HepG2 (cell line): Measurements from ENCODE around the gene RNF208. TPM values are rescaled to one million over a fixed set of nuclear protein-coding genes. Genes with fewer than 3 reads are reported as not detected.

ENCODE experiments used
- BRD4 ChIP-seq: sonication (generic); formaldehyde crosslinking; IDR thresholded peaks from 2 replicates; pipeline ENCODE4 v1.4.0; 2020; ENCODE audit warnings: missing genetic modification reagents
- FOXK1 ChIP-seq: sonication (generic); formaldehyde crosslinking; IDR thresholded peaks from 2 replicates; pipeline ENCODE4 v1.4.0; 2020; ENCODE audit warnings: low read depth, missing genetic modification reagents, borderline replicate concordance
- THYN1 ChIP-seq: sonication (generic); formaldehyde crosslinking; IDR thresholded peaks from 2 replicates; pipeline ENCODE4 v1.8.1; 2023; ENCODE audit warnings: low read depth, mild to moderate bottlenecking, moderate library complexity, missing genetic modification reagents, borderline replicate concordance
- ZFY ChIP-seq: sonication (generic); formaldehyde crosslinking; IDR thresholded peaks from 2 replicates; pipeline ENCODE4 v1.4.0; 2020; ENCODE audit warnings: missing genetic modification reagents
- ZNF296 ChIP-seq: sonication (generic); formaldehyde crosslinking; conservative IDR thresholded peaks from 2 replicates; pipeline ENCODE4 v1.5.0; 2020; ENCODE audit warnings: mild to moderate bottlenecking, missing genetic modification reagents
- ZNF572 ChIP-seq: sonication (generic); formaldehyde crosslinking; IDR thresholded peaks from 2 replicates; pipeline ENCODE4 v1.5.1; 2020; ENCODE audit warnings: mild to moderate bottlenecking, missing genetic modification reagents
- ZNF598 ChIP-seq: sonication (generic); formaldehyde crosslinking; IDR thresholded peaks from 2 replicates; pipeline ENCODE4 v1.5.1; 2020; ENCODE audit warnings: mild to moderate bottlenecking, missing genetic modification reagents, borderline replicate concordance
- polyA plus RNA-seq, 8 experiments: library from polyadenylated mRNA; depleted of rRNA in 3 of 8; stranded (reverse) in 7 of 8; unstranded in 1 of 8; fragments of >200 nt; fragmentation: Illumina TruSeq in 4 of 8; extraction: Trizol in 4 of 8; gene quantifications; 2 replicates each; pipeline versions ENCODE4 v1.2.1 to v1.2.3, GENCODE V29; 2011 to 2016; ENCODE audit warnings: low read depth in 4 of 8, missing spikeins in 1 of 8, mixed read lengths in 1 of 8; ENCODE audit not compliant: insufficient read depth in 1 of 8
- total RNA-seq, 5 experiments: library from RNA; depleted of rRNA; stranded (reverse); fragments of >200 nt; fragmentation: Illumina TruSeq; extraction: Trizol; gene quantifications; 2 replicates each; pipeline ENCODE4 v1.2.3, GENCODE V29; 2016; ENCODE audit warnings: low read depth in 1 of 5
- TF ChIP-seq, protein P1 (sequence below): sonication (generic); formaldehyde crosslinking; IDR thresholded peaks from 2 replicates; pipeline ENCODE4 v1.4.0; 2020; ENCODE audit warnings: missing genetic modification reagents, borderline replicate concordance
- TF ChIP-seq, protein P2 (sequence below), 2 experiments: fragments of 450-650 bp in 1 of 2; sonication (generic) in 1 of 2; formaldehyde crosslinking in 1 of 2; IDR thresholded peaks; 2 replicates each; pipeline versions ENCODE4 v1.6.1 to v1.8.0; 2016 to 2022; ENCODE audit warnings: antibody characterized with exemption in 1 of 2, mild to moderate bottlenecking in 1 of 2, missing genetic modification reagents in 1 of 2
- TF ChIP-seq, protein P3 (sequence below): sonication (generic); formaldehyde crosslinking; IDR thresholded peaks from 2 replicates; pipeline ENCODE4 v1.5.0; 2020; ENCODE audit warnings: missing genetic modification reagents

The RNF208 gene
- total and polyA plus RNA-seq, 2 of the 13 experiments (the other 11 are each of a cell fraction or from before 2014, with no cell fraction given), result 1.6 to 2.1 TPM

DNA sequence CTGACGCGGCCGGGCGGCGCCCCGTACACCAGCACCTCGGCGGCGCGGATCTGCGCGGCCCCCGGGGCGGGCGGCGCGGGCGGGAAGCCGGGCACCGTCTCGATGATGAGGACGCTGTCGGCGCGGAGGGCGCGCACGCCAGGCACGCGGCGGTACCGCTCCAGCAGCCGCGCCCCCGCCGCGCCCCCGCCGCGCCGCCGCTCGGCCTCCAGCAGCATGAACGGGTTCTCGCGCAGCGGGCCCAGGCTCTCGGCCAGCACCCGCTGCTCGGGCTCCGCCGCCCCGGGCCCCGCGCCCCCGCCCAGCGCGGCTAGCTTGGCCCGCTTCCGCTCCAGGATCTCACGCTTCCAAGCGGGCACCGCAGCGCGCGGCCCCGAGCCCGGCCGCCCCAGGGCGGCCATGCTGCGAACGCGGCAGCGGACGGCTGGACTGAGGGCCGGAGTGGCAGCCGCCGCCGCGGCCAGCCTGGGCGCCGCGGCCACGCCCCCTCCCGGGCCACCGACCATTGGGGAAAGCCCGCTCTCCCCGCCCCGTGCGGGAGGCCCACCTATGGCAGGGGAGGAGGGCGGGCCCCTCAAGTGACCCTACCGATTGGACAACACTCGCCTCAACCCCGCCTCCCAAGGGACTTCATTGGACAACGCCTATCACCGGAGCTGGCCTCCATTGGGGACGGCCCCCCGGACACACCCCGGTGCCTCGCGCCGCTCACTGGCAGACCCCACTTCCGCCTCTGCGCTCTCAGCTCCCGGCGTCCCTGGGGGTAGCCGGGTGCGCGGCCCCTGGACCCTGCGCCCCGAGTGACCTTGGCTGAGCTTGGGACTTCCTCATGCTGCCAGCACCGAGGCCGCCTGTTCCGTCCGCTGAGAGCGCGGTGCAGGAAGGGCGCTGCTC is 21.5 kb downstream of the RNF208 start, which contains the start of gene TPRN (continued):
- TF ChIP-seq, protein P1, sequence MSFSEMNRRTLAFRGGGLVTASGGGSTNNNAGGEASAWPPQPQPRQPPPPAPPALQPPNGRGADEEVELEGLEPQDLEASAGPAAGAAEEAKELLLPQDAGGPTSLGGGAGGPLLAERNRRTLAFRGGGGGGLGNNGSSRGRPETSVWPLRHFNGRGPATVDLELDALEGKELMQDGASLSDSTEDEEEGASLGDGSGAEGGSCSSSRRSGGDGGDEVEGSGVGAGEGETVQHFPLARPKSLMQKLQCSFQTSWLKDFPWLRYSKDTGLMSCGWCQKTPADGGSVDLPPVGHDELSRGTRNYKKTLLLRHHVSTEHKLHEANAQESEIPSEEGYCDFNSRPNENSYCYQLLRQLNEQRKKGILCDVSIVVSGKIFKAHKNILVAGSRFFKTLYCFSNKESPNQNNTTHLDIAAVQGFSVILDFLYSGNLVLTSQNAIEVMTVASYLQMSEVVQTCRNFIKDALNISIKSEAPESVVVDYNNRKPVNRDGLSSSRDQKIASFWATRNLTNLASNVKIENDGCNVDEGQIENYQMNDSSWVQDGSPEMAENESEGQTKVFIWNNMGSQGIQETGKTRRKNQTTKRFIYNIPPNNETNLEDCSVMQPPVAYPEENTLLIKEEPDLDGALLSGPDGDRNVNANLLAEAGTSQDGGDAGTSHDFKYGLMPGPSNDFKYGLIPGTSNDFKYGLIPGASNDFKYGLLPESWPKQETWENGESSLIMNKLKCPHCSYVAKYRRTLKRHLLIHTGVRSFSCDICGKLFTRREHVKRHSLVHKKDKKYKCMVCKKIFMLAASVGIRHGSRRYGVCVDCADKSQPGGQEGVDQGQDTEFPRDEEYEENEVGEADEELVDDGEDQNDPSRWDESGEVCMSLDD (CRISPR knock-in tag), result peak; percentile 54; the same call in 1 of the 2 replicates
- TF ChIP-seq, protein P2, sequence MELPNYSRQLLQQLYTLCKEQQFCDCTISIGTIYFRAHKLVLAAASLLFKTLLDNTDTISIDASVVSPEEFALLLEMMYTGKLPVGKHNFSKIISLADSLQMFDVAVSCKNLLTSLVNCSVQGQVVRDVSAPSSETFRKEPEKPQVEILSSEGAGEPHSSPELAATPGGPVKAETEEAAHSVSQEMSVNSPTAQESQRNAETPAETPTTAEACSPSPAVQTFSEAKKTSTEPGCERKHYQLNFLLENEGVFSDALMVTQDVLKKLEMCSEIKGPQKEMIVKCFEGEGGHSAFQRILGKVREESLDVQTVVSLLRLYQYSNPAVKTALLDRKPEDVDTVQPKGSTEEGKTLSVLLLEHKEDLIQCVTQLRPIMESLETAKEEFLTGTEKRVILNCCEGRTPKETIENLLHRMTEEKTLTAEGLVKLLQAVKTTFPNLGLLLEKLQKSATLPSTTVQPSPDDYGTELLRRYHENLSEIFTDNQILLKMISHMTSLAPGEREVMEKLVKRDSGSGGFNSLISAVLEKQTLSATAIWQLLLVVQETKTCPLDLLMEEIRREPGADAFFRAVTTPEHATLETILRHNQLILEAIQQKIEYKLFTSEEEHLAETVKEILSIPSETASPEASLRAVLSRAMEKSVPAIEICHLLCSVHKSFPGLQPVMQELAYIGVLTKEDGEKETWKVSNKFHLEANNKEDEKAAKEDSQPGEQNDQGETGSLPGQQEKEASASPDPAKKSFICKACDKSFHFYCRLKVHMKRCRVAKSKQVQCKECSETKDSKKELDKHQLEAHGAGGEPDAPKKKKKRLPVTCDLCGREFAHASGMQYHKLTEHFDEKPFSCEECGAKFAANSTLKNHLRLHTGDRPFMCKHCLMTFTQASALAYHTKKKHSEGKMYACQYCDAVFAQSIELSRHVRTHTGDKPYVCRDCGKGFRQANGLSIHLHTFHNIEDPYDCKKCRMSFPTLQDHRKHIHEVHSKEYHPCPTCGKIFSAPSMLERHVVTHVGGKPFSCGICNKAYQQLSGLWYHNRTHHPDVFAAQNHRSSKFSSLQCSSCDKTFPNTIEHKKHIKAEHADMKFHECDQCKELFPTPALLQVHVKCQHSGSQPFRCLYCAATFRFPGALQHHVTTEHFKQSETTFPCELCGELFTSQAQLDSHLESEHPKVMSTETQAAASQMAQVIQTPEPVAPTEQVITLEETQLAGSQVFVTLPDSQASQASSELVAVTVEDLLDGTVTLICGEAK (IDR thresholded peaks at IDR 0.05), result no peak
- TF ChIP-seq, protein P2 (CRISPR knock-in tag; IDR thresholded peaks at IDR 0.05), result peak; percentile 53; the same call in 1 of the 2 replicates
- TF ChIP-seq ZNF572 (0 out of 2 replicates have a peak, but pooled peaks have one; percentile 64), THYN1 (CRISPR knock-in tag) (0 out of 2 replicates have a peak, but pooled peaks have one; percentile 43), ZNF296 (CRISPR knock-in tag) (no peak), FOXK1 (CRISPR knock-in tag) (peak; percentile 63), ZNF598 (CRISPR knock-in tag) (0 out of 2 replicates have a peak, but pooled peaks have one; percentile 63), ZFY (peak; percentile 84), BRD4 (peak; percentile 89)
- TF ChIP-seq, protein P3, sequence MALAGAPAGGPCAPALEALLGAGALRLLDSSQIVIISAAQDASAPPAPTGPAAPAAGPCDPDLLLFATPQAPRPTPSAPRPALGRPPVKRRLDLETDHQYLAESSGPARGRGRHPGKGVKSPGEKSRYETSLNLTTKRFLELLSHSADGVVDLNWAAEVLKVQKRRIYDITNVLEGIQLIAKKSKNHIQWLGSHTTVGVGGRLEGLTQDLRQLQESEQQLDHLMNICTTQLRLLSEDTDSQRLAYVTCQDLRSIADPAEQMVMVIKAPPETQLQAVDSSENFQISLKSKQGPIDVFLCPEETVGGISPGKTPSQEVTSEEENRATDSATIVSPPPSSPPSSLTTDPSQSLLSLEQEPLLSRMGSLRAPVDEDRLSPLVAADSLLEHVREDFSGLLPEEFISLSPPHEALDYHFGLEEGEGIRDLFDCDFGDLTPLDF (CRISPR knock-in tag), result no peak
- TF ChIP-seq, all 625 proteins: peak for 314
